ENCODE data around the gene CCM2L. TPM values are rescaled to one million over a fixed set of nuclear protein-coding genes. Genes with fewer than 3 reads are reported as not detected.

The CCM2L gene
- total RNA-seq, 1 donor from 2014 or later, result not detected

DNA sequence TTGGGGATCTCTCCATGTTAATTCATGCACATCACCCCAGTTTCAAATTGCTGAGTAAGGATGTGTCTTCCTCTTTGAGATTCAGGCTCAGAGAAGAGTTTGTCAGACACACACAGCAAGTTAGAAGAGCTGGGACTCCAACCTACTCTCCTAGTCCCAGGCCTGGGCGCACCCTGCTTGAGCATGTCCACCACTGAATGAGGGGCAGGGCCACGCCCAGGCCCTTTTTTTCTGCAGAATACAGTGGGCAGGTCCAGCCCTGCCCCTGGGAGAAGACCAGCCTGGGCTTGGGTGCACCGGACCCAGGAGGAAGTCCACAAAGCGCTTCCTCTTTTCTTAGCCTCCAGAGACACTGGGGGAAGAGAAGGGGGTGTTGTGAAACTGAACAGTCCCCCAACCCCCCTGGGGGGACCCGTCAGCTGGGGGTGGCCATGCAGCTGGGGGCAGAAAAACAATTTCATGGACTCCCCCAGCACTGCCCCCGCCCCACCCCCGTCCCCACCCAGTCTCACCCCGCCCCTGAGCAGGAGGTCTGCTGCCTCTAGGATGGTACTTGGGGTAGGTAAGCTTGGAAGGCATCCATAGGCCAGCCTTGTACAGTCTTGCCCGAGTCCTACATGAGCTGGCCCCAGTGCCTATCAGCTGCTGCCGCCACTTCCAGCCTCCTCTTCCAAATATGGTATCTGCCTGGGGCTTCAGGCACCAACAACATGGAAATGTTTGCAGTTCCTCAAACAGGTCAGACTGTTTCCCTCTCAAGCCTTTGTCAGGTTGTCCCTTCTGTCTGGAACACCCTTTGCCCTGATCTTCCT lies 30.1 kb downstream of the CCM2L start:
- H3K9me3 Mint-ChIP-seq (ENCODE audit: unreplicated experiment), result no peaks in the 10 kb centered on the region

DNA sequence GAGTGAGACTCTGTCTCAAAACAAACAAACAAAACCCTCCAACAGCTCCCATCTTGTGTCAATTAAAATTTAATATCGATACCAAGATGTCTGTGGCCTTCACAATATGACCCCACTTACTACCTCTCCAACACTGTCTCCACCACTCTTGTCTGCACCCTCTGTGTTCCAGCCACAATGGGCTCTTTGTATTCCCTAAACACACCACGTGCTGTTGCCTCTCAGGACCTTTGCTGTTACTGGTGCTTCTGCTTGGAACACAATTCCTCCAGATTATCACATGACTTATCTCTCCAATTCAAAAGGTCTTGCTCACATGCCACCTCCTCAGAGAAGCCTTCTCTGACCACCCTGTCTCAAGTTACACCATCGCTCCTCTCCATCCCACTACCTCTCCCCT lies 35.8 kb downstream of the CCM2L start:
- Mint-ChIP-seq H3K36me3 (ENCODE audit: unreplicated experiment) (no peaks in the 10 kb centered on the region), H3K9me3 (ENCODE audit: unreplicated experiment) (no peaks in the 10 kb centered on the region)

More for the DNA sequence above, 30.1 kb downstream of the CCM2L start:
- Mint-ChIP-seq H3K36me3 (ENCODE audit: unreplicated experiment) (no peaks in the 10 kb centered on the region), H3K27me3 (ENCODE audit: unreplicated experiment) (peaks cover 60% of the 10 kb centered on the region), H3K4me1 (ENCODE audit: unreplicated experiment) (peaks cover 22% of the 10 kb centered on the region), H3K4me3 (ENCODE audit: unreplicated experiment) (no peak overlapping the region), H3K27ac (ENCODE audit: unreplicated experiment) (no peak overlapping the region)
- TF ChIP-seq, protein P1, sequence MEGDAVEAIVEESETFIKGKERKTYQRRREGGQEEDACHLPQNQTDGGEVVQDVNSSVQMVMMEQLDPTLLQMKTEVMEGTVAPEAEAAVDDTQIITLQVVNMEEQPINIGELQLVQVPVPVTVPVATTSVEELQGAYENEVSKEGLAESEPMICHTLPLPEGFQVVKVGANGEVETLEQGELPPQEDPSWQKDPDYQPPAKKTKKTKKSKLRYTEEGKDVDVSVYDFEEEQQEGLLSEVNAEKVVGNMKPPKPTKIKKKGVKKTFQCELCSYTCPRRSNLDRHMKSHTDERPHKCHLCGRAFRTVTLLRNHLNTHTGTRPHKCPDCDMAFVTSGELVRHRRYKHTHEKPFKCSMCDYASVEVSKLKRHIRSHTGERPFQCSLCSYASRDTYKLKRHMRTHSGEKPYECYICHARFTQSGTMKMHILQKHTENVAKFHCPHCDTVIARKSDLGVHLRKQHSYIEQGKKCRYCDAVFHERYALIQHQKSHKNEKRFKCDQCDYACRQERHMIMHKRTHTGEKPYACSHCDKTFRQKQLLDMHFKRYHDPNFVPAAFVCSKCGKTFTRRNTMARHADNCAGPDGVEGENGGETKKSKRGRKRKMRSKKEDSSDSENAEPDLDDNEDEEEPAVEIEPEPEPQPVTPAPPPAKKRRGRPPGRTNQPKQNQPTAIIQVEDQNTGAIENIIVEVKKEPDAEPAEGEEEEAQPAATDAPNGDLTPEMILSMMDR (IDR thresholded peaks at IDR 0.05), result no peak
- DNase-seq (ENCODE audit: extremely low spot score, unreplicated experiment), result no peak

GRCh38 chr20:32050324-32050841 lies 40.1 kb downstream of the CCM2L start:
- H3K4me1 Mint-ChIP-seq (ENCODE audit: unreplicated experiment), result peaks cover 10% of the 10 kb centered on the region
- H3K36me3 Mint-ChIP-seq (ENCODE audit: unreplicated experiment), result peaks cover 5% of the 10 kb centered on the region
- DNase-seq (ENCODE audit: extremely low spot score, unreplicated experiment), result no peak
- TF ChIP-seq, protein P1 (IDR thresholded peaks at IDR 0.05), result no peak
- no peak overlapping the region for H3K4me3 Mint-ChIP-seq (ENCODE audit: unreplicated experiment)
- H3K27me3 Mint-ChIP-seq (ENCODE audit: unreplicated experiment), result peaks cover 74% of the 10 kb centered on the region
- H3K9me3 Mint-ChIP-seq (ENCODE audit: unreplicated experiment), result no peaks in the 10 kb centered on the region
- H3K27ac Mint-ChIP-seq (ENCODE audit: unreplicated experiment), result no peak overlapping the region

More for the DNA sequence above, 35.8 kb downstream of the CCM2L start:
- H3K4me1 Mint-ChIP-seq (ENCODE audit: unreplicated experiment), result peaks cover 14% of the 10 kb centered on the region
- no peak overlapping the region for H3K27ac Mint-ChIP-seq (ENCODE audit: unreplicated experiment)
- peaks cover 75% of the 10 kb centered on the region for H3K27me3 Mint-ChIP-seq (ENCODE audit: unreplicated experiment)
- TF ChIP-seq, protein P1 (IDR thresholded peaks at IDR 0.05), result no peak
- no peak for DNase-seq (ENCODE audit: extremely low spot score, unreplicated experiment)
- no peak overlapping the region for H3K4me3 Mint-ChIP-seq (ENCODE audit: unreplicated experiment)

GRCh38 chr20:32050851-32051556 lies 40.8 kb downstream of the CCM2L start:
- TF ChIP-seq, protein P1 (IDR thresholded peaks at IDR 0.05), result no peak
- Mint-ChIP-seq H3K27me3 (ENCODE audit: unreplicated experiment) (peaks cover 74% of the 10 kb centered on the region), H3K4me1 (ENCODE audit: unreplicated experiment) (peaks cover 10% of the 10 kb centered on the region), H3K9me3 (ENCODE audit: unreplicated experiment) (no peaks in the 10 kb centered on the region), H3K36me3 (ENCODE audit: unreplicated experiment) (peaks cover 5% of the 10 kb centered on the region), H3K27ac (ENCODE audit: unreplicated experiment) (no peak overlapping the region), H3K4me3 (ENCODE audit: unreplicated experiment) (peak overlapping the region; percentile 45)
- DNase-seq (ENCODE audit: extremely low spot score, unreplicated experiment), result no peak

DNA sequence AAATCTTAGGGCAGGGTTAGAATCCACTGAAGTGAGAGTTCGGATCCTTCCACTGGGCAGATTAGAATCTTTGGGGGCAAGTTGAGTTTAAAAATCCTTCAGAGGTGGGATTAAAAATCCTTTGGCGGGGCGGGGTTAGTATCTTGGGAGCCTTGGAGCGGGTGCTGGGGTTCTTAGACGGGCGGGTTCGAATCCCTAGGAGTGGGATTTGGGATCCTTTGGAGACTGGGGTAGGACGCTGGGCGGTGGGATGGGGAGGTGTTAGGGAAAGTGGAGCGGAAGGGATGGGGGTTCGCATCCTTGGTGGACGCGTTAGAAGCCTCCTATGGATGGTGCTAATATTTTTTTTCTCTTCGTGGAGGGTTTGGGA lies 41.5 kb downstream of the CCM2L start:
- Mint-ChIP-seq H3K9me3 (ENCODE audit: unreplicated experiment) (no peaks in the 10 kb centered on the region), H3K4me3 (ENCODE audit: unreplicated experiment) (no peak overlapping the region), H3K36me3 (ENCODE audit: unreplicated experiment) (peaks cover 5% of the 10 kb centered on the region), H3K27ac (ENCODE audit: unreplicated experiment) (no peak overlapping the region), H3K27me3 (ENCODE audit: unreplicated experiment) (peaks cover 73% of the 10 kb centered on the region), H3K4me1 (ENCODE audit: unreplicated experiment) (peaks cover 10% of the 10 kb centered on the region)
- TF ChIP-seq, protein P1 (IDR thresholded peaks at IDR 0.05), result no peak
- DNase-seq (ENCODE audit: extremely low spot score, unreplicated experiment), result no peak
